Measurements from ENCODE around the gene ACBD5. TPM values are rescaled to one million over a fixed set of nuclear protein-coding genes. Genes with fewer than 3 reads are reported as not detected.

ACBD5 gene
- total RNA-seq, 5 donors from 2014 or later (not counting 1 experiment from before 2014, with no cell fraction given), result 20.7 to 21.2 (median 21.1) TPM

- Mint-ChIP-seq H3K4me1 (peaks cover 13 to 23% (median 20%) of the 10 kb centered on the region in 3 donors), H3K27me3 (no peaks in the 10 kb centered on the region), H3K4me3 (peak overlapping the region in 1 of 3 donors; percentile 13), H3K9me3 (no peaks in the 10 kb centered on the region), H3K36me3 (peaks cover 18% of the 10 kb centered on the region), H3K27ac (peak overlapping the region; percentile 61 to 73)
- POLR2A ChIA-PET, result interaction anchor here (0.6 to 1.0 kb wide), 3 partner anchors 10 to 137 kb away, joined by 3 to 8 read pairs (median 4); no protein-coding TSS in a partner anchor
- DNase-seq, result peak in 24 of 35 experiments; percentile 4 to 77 (median 26)
- H3K27ac ChIP-seq (ENCODE audit: low read length), result no peak overlapping the region
- H3K27me3 ChIP-seq (replicated peaks in 1 of 2; ENCODE audit: control insufficient read depth in 2 of 2, extremely low read depth in 1 of 2, insufficient read depth in 2 of 2, low read length in 1 of 2), result no peaks in the 10 kb centered on the region
- H3K4me3 ChIP-seq (ENCODE audit: control insufficient read depth in 1 of 2, extremely low read depth in 1 of 2, low read length in 1 of 2), result no peak overlapping the region
- WGBS (ENCODE audit: insufficient coverage), result no CpG with 5 or more reads among the region's 5 CpGs
- peaks cover 0 to 27% of the 10 kb centered on the region in 2 experiments for H3K4me1 ChIP-seq (ENCODE audit: control insufficient read depth in 1 of 2, extremely low read depth in 1 of 2, insufficient read depth in 2 of 2, low read length in 2 of 2)
- peaks cover 0 to 54% of the 10 kb centered on the region in 2 donors for H3K36me3 ChIP-seq (ENCODE audit: control insufficient read depth in 2 of 2, extremely low read depth in 1 of 2, insufficient read depth in 1 of 2, low read length in 1 of 2)
- CTCF ChIA-PET, result interaction anchor here (0.6 to 2.8 kb wide), 36 partner anchors 9 to 1131 kb away, joined by 3 to 28 read pairs (median 4); partner anchors contain the start of gene YME1L1 (in 1 of the 2)
- H3K9me3 ChIP-seq, result no peaks in the 10 kb centered on the region
- ATAC-seq (replicated peaks in 1 of 4), result peak in 3 of 4 experiments; percentile 52 to 65 (median 64)
Observed at GRCh38 chr10:27223964-27224363, 16.6 kb downstream of the ACBD5 start.

GRCh38 chr10:27207350-27207749 is 33.2 kb downstream of the ACBD5 start:
- ChIA-PET CTCF (interaction anchor here in 1 of 2 donors (0.6 kb wide), 1 partner anchor 50 kb away, joined by 4 read pairs; no protein-coding TSS in a partner anchor), POLR2A (interaction anchor here in 1 of 2 donors (0.6 kb wide), 1 partner anchor 19 kb away, joined by 3 read pairs; no protein-coding TSS in a partner anchor)
- DNase-seq, result no peak
- WGBS (ENCODE audit: insufficient coverage), result no CpG with 5 or more reads among the region's 2 CpGs
- Histone ChIP-seq H3K36me3 (ENCODE audit: control insufficient read depth in 2 of 2, extremely low read depth in 1 of 2, insufficient read depth in 1 of 2, low read length in 1 of 2) (peaks cover 7 to 82% of the 10 kb centered on the region in 2 donors), H3K27me3 (replicated peaks in 1 of 2; ENCODE audit: control insufficient read depth in 2 of 2, extremely low read depth in 1 of 2, insufficient read depth in 2 of 2, low read length in 1 of 2) (no peaks in the 10 kb centered on the region), H3K4me1 (ENCODE audit: control insufficient read depth in 1 of 2, extremely low read depth in 1 of 2, insufficient read depth in 2 of 2, low read length in 2 of 2) (no peaks in the 10 kb centered on the region), H3K4me3 (ENCODE audit: control insufficient read depth in 1 of 2, extremely low read depth in 1 of 2, low read length in 1 of 2) (no peak overlapping the region), H3K9me3 (no peaks in the 10 kb centered on the region), H3K27ac (ENCODE audit: low read length) (no peak overlapping the region)
- Mint-ChIP-seq H3K4me3 (no peak overlapping the region), H3K9me3 (no peaks in the 10 kb centered on the region), H3K36me3 (peaks cover 41% of the 10 kb centered on the region), H3K4me1 (no peaks in the 10 kb centered on the region), H3K27me3 (no peaks in the 10 kb centered on the region), H3K27ac (no peak overlapping the region)
- no peak for ATAC-seq (replicated peaks in 1 of 4)

- Mint-ChIP-seq H3K4me3 (no peak overlapping the region), H3K36me3 (peaks cover 28% of the 10 kb centered on the region), H3K27ac (no peak overlapping the region), H3K9me3 (no peaks in the 10 kb centered on the region), H3K27me3 (no peaks in the 10 kb centered on the region), H3K4me1 (no peaks in the 10 kb centered on the region)
- Histone ChIP-seq H3K27ac (ENCODE audit: low read length) (no peak overlapping the region), H3K4me1 (ENCODE audit: control insufficient read depth in 1 of 2, extremely low read depth in 1 of 2, insufficient read depth in 2 of 2, low read length in 2 of 2) (no peaks in the 10 kb centered on the region), H3K4me3 (ENCODE audit: control insufficient read depth in 1 of 2, extremely low read depth in 1 of 2, low read length in 1 of 2) (no peak overlapping the region), H3K27me3 (replicated peaks in 1 of 2; ENCODE audit: control insufficient read depth in 2 of 2, extremely low read depth in 1 of 2, insufficient read depth in 2 of 2, low read length in 1 of 2) (no peaks in the 10 kb centered on the region), H3K9me3 (no peaks in the 10 kb centered on the region), H3K36me3 (ENCODE audit: control insufficient read depth in 2 of 2, extremely low read depth in 1 of 2, insufficient read depth in 1 of 2, low read length in 1 of 2) (peaks cover 7 to 69% of the 10 kb centered on the region in 2 donors)
- no peak for ATAC-seq (replicated peaks in 1 of 4)
- DNase-seq, result no peak
- 88% methylated on average over 1 of the region's 5 CpGs for WGBS (ENCODE audit: insufficient coverage)
- ChIA-PET CTCF (no interaction called here), POLR2A (no interaction called here)
Observed at GRCh38 chr10:27203806-27204205, 36.8 kb downstream of the ACBD5 start.

GRCh38 chr10:27197980-27198620 is 42.5 kb downstream of the ACBD5 start:
- POLR2A ChIA-PET, result no interaction called here
- peaks cover 0 to 45% of the 10 kb centered on the region in 2 donors for H3K36me3 ChIP-seq (ENCODE audit: control insufficient read depth in 2 of 2, extremely low read depth in 1 of 2, insufficient read depth in 1 of 2, low read length in 1 of 2)

GRCh38 chr10:27192284-27192683 is 48.3 kb downstream of the ACBD5 start:
- no CpG with 5 or more reads among the region's 3 CpGs for WGBS (ENCODE audit: insufficient coverage)
- POLR2A ChIA-PET, result no interaction called here
- no peak for DNase-seq

More at GRCh38 chr10:27197980-27198620, 42.5 kb downstream of the ACBD5 start:
- H3K4me3 ChIP-seq (ENCODE audit: control insufficient read depth in 1 of 2, extremely low read depth in 1 of 2, low read length in 1 of 2), result no peak overlapping the region
- H3K4me1 Mint-ChIP-seq, result no peaks in the 10 kb centered on the region
- H3K4me1 ChIP-seq (ENCODE audit: control insufficient read depth in 1 of 2, extremely low read depth in 1 of 2, insufficient read depth in 2 of 2, low read length in 2 of 2), result no peaks in the 10 kb centered on the region
- H3K4me3 Mint-ChIP-seq, result no peak overlapping the region
- WGBS (ENCODE audit: insufficient coverage), result no CpG with 5 or more reads among the region's 2 CpGs
- peaks cover 25% of the 10 kb centered on the region for H3K36me3 Mint-ChIP-seq
- ATAC-seq (replicated peaks in 1 of 4) (no peak), DNase-seq (no peak)
- CTCF ChIA-PET, result interaction anchor here in 1 of 2 donors (0.6 kb wide), 1 partner anchor 45 kb away, joined by 3 read pairs; no protein-coding TSS in a partner anchor
- H3K9me3 Mint-ChIP-seq, result no peaks in the 10 kb centered on the region
- H3K27ac ChIP-seq (ENCODE audit: low read length), result no peak overlapping the region
- H3K27me3 ChIP-seq (replicated peaks in 1 of 2; ENCODE audit: control insufficient read depth in 2 of 2, extremely low read depth in 1 of 2, insufficient read depth in 2 of 2, low read length in 1 of 2), result no peaks in the 10 kb centered on the region
- no peak overlapping the region for H3K27ac Mint-ChIP-seq
- no peaks in the 10 kb centered on the region for H3K27me3 Mint-ChIP-seq
- H3K9me3 ChIP-seq, result no peaks in the 10 kb centered on the region

GRCh38 chr10:27190508-27190907 is 50.1 kb downstream of the ACBD5 start:
- no peaks in the 10 kb centered on the region for H3K4me1 Mint-ChIP-seq
- H3K36me3 Mint-ChIP-seq, result peaks cover 3% of the 10 kb centered on the region
- ChIA-PET CTCF (no interaction called here), POLR2A (no interaction called here)
- no peak overlapping the region for H3K27ac Mint-ChIP-seq
- Histone ChIP-seq H3K4me3 (ENCODE audit: control insufficient read depth in 1 of 2, extremely low read depth in 1 of 2, low read length in 1 of 2) (no peak overlapping the region), H3K27ac (ENCODE audit: low read length) (no peak overlapping the region), H3K27me3 (replicated peaks in 1 of 2; ENCODE audit: control insufficient read depth in 2 of 2, extremely low read depth in 1 of 2, insufficient read depth in 2 of 2, low read length in 1 of 2) (no peaks in the 10 kb centered on the region), H3K9me3 (no peaks in the 10 kb centered on the region), H3K36me3 (ENCODE audit: control insufficient read depth in 2 of 2, extremely low read depth in 1 of 2, insufficient read depth in 1 of 2, low read length in 1 of 2) (peaks cover 0 to 3% of the 10 kb centered on the region in 2 donors), H3K4me1 (ENCODE audit: control insufficient read depth in 1 of 2, extremely low read depth in 1 of 2, insufficient read depth in 2 of 2, low read length in 2 of 2) (no peaks in the 10 kb centered on the region)
- H3K27me3 Mint-ChIP-seq, result no peaks in the 10 kb centered on the region
- ATAC-seq (replicated peaks in 1 of 4) (no peak), DNase-seq (no peak)
- H3K9me3 Mint-ChIP-seq, result no peaks in the 10 kb centered on the region
- no peak overlapping the region for H3K4me3 Mint-ChIP-seq
- WGBS (ENCODE audit: insufficient coverage), result 60% methylated on average over 1 of the region's 2 CpGs

More at GRCh38 chr10:27192284-27192683, 48.3 kb downstream of the ACBD5 start:
- Histone ChIP-seq H3K27me3 (replicated peaks in 1 of 2; ENCODE audit: control insufficient read depth in 2 of 2, extremely low read depth in 1 of 2, insufficient read depth in 2 of 2, low read length in 1 of 2) (no peaks in the 10 kb centered on the region), H3K36me3 (ENCODE audit: control insufficient read depth in 2 of 2, extremely low read depth in 1 of 2, insufficient read depth in 1 of 2, low read length in 1 of 2) (peaks cover 0 to 15% of the 10 kb centered on the region in 2 donors), H3K9me3 (no peaks in the 10 kb centered on the region), H3K4me1 (ENCODE audit: control insufficient read depth in 1 of 2, extremely low read depth in 1 of 2, insufficient read depth in 2 of 2, low read length in 2 of 2) (no peaks in the 10 kb centered on the region), H3K4me3 (ENCODE audit: control insufficient read depth in 1 of 2, extremely low read depth in 1 of 2, low read length in 1 of 2) (no peak overlapping the region), H3K27ac (ENCODE audit: low read length) (no peak overlapping the region)
- Mint-ChIP-seq H3K9me3 (no peaks in the 10 kb centered on the region), H3K36me3 (peaks cover 4% of the 10 kb centered on the region), H3K27ac (no peak overlapping the region), H3K4me3 (no peak overlapping the region), H3K4me1 (no peaks in the 10 kb centered on the region), H3K27me3 (no peaks in the 10 kb centered on the region)
- CTCF ChIA-PET, result no interaction called here
- no peak for ATAC-seq (replicated peaks in 1 of 4)
